ENCODE measurements around the gene FOXP1. TPM values are rescaled to one million over a fixed set of nuclear protein-coding genes. Genes with fewer than 3 reads are reported as not detected.

Gene FOXP1
- total RNA-seq, 2 donors from 2014 or later: 41.7 to 94.3 TPM

GRCh38 chr3:71035886-71036285 is 547.6 kb downstream of the FOXP1 start:
- no peaks in the 10 kb centered on the region for H3K9me3 Mint-ChIP-seq
- DNase-seq: no peak
- no peaks in the 10 kb centered on the region for H3K27me3 Mint-ChIP-seq (ENCODE audit: insufficient read depth)
- no peak overlapping the region for H3K27ac Mint-ChIP-seq
- peaks cover 51% of the 10 kb centered on the region for H3K36me3 Mint-ChIP-seq (ENCODE audit: low read depth)
- no peaks in the 10 kb centered on the region for H3K27me3 ChIP-seq (ENCODE audit: control insufficient read depth, insufficient read depth, low read length, poor library complexity, severe bottlenecking)
- no peak overlapping the region for H3K27ac ChIP-seq (ENCODE audit: low read depth, low read length)
- no peak overlapping the region for H3K9ac ChIP-seq (ENCODE audit: extremely low read depth, low read length, poor library complexity, severe bottlenecking)
- no peak overlapping the region for H3K4me3 Mint-ChIP-seq
- peaks cover 13% of the 10 kb centered on the region for H3K36me3 ChIP-seq (ENCODE audit: control insufficient read depth, insufficient read depth, low read length)
- no peaks in the 10 kb centered on the region for H3K9me3 ChIP-seq (ENCODE audit: control insufficient read depth, low read length)
- TF ChIP-seq CTCF (conservative IDR thresholded peaks at IDR 0.05): no peak
- peaks cover 24% of the 10 kb centered on the region for H3K4me1 Mint-ChIP-seq
- no peaks in the 10 kb centered on the region for H3K4me1 ChIP-seq (ENCODE audit: control insufficient read depth, insufficient read depth, low read length)
- 94 to 96% methylated on average over 5 of the region's 5 CpGs for WGBS, 2 experiments (ENCODE audit: insufficient coverage in 1 of 2, insufficient read length in 1 of 2)
- no peak overlapping the region for H3K4me3 ChIP-seq (ENCODE audit: low read length)

- no peak overlapping the region for H3K4me3 ChIP-seq (ENCODE audit: low read length)
- peaks cover 24% of the 10 kb centered on the region for H3K4me1 Mint-ChIP-seq
- no peak for TF ChIP-seq CTCF (conservative IDR thresholded peaks at IDR 0.05)
- DNase-seq: no peak
- H3K9ac ChIP-seq (ENCODE audit: extremely low read depth, low read length, poor library complexity, severe bottlenecking): no peak overlapping the region
- no peak overlapping the region for H3K27ac ChIP-seq (ENCODE audit: low read depth, low read length)
- peaks cover 3% of the 10 kb centered on the region for H3K9me3 Mint-ChIP-seq
- no peak overlapping the region for H3K4me3 Mint-ChIP-seq
- no peaks in the 10 kb centered on the region for H3K27me3 ChIP-seq (ENCODE audit: control insufficient read depth, insufficient read depth, low read length, poor library complexity, severe bottlenecking)
- no peaks in the 10 kb centered on the region for H3K27me3 Mint-ChIP-seq (ENCODE audit: insufficient read depth)
- peaks cover 51% of the 10 kb centered on the region for H3K36me3 Mint-ChIP-seq (ENCODE audit: low read depth)
- no peaks in the 10 kb centered on the region for H3K9me3 ChIP-seq (ENCODE audit: control insufficient read depth, low read length)
- 92% methylated on average over 4 to 5 of the region's 5 CpGs for WGBS, 2 experiments (ENCODE audit: insufficient coverage in 1 of 2, insufficient read length in 1 of 2)
- H3K36me3 ChIP-seq (ENCODE audit: control insufficient read depth, insufficient read depth, low read length): peaks cover 7% of the 10 kb centered on the region
- H3K4me1 ChIP-seq (ENCODE audit: control insufficient read depth, insufficient read depth, low read length): no peaks in the 10 kb centered on the region
- no peak overlapping the region for H3K27ac Mint-ChIP-seq
Measured at GRCh38 chr3:71035314-71035713, 548.2 kb downstream of the FOXP1 start.

- 89 to 90% methylated on average over 3 to 9 of the region's 9 CpGs for WGBS, 2 experiments (ENCODE audit: insufficient coverage in 1 of 2, insufficient read length in 1 of 2)
Measured at GRCh38 chr3:71033681-71034220, 549.8 kb downstream of the FOXP1 start.

More at GRCh38 chr3:71033681-71034220, 549.8 kb downstream of the FOXP1 start:
- Mint-ChIP-seq H3K27me3 (ENCODE audit: insufficient read depth) (no peaks in the 10 kb centered on the region), H3K9me3 (peaks cover 18% of the 10 kb centered on the region), H3K36me3 (ENCODE audit: low read depth) (peaks cover 51% of the 10 kb centered on the region), H3K4me1 (peaks cover 24% of the 10 kb centered on the region), H3K4me3 (no peak overlapping the region), H3K27ac (no peak overlapping the region)
- TF ChIP-seq CTCF (conservative IDR thresholded peaks at IDR 0.05): no peak
- H3K27ac ChIP-seq (ENCODE audit: low read depth, low read length): no peak overlapping the region
- no peak for DNase-seq
- H3K27me3 ChIP-seq (ENCODE audit: control insufficient read depth, insufficient read depth, low read length, poor library complexity, severe bottlenecking): no peaks in the 10 kb centered on the region
- no peak overlapping the region for H3K4me3 ChIP-seq (ENCODE audit: low read length)
- peaks cover 3% of the 10 kb centered on the region for H3K36me3 ChIP-seq (ENCODE audit: control insufficient read depth, insufficient read depth, low read length)
- no peaks in the 10 kb centered on the region for H3K4me1 ChIP-seq (ENCODE audit: control insufficient read depth, insufficient read depth, low read length)
- H3K9ac ChIP-seq (ENCODE audit: extremely low read depth, low read length, poor library complexity, severe bottlenecking): no peak overlapping the region
- H3K9me3 ChIP-seq (ENCODE audit: control insufficient read depth, low read length): peaks cover 5% of the 10 kb centered on the region
